ENCODE measurements around the gene PON2.
A peak's percentile ranks its signal among the peaks of the same experiment; 100 is the strongest.
"Not testable (repeated sequence)": the region's sequence is repeated elsewhere in the genome, so short reads cannot be mapped to it uniquely, and the experiment has no call there.

The PON2 gene

DNA sequence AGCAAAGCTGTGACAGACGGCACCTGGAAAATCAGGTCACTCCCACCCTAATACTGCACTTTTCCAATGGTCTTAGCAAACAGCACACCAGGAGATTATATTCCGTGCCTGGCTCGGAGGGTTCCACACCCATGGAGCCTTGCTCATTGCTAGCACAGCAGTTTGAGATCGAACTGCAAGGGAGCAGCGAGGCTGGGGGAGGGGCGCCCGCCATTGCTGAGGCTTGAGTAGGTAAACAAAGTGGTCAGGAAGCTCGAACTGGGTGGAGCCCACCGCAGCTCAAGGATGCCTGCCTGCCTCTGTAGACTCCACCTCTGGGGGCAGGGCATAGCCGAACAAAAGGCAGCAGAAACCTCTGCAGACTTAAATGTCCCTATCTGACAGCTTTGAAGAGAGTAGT, 55.4 kb downstream of the PON2 start:
- H3K27ac ChIP-seq (ENCODE audit: insufficient read depth, low read length, poor library complexity, severe bottlenecking); DNase-seq; H3K36me3 ChIP-seq (ENCODE audit: control insufficient read depth, insufficient read depth, low read length); H3K9me3 ChIP-seq (ENCODE audit: control insufficient read depth, low read length); H3K27me3 ChIP-seq (replicated peaks; ENCODE audit: control insufficient read depth, insufficient read depth, low read length, poor library complexity, severe bottlenecking); H3K4me1 ChIP-seq (ENCODE audit: control insufficient read depth, insufficient read depth, low read length, poor library complexity, severe bottlenecking); H3K4me3 ChIP-seq (ENCODE audit: insufficient read depth, low read depth, low read length, poor library complexity, severe bottlenecking): not testable (repeated sequence)

- Histone ChIP-seq H3K4me1 (ENCODE audit: control insufficient read depth, insufficient read depth, low read length, poor library complexity, severe bottlenecking) (no peaks in the 10 kb centered on the region), H3K4me3 (ENCODE audit: insufficient read depth, low read depth, low read length, poor library complexity, severe bottlenecking) (no peak overlapping the region), H3K27ac (ENCODE audit: insufficient read depth, low read length, poor library complexity, severe bottlenecking) (no peak overlapping the region), H3K36me3 (ENCODE audit: control insufficient read depth, insufficient read depth, low read length) (no peaks in the 10 kb centered on the region), H3K9me3 (ENCODE audit: control insufficient read depth, low read length) (no peaks in the 10 kb centered on the region), H3K27me3 (replicated peaks; ENCODE audit: control insufficient read depth, insufficient read depth, low read length, poor library complexity, severe bottlenecking) (no peaks in the 10 kb centered on the region)
- peak in 1 of 3 donors; percentile 10 for DNase-seq
Measured at GRCh38 chr7:95376632-95377400, 58.0 kb downstream of the PON2 start.

GRCh38 chr7:95375591-95376257, 59.1 kb downstream of the PON2 start:
- Histone ChIP-seq H3K36me3 (ENCODE audit: control insufficient read depth, insufficient read depth, low read length) (no peaks in the 10 kb centered on the region), H3K4me1 (ENCODE audit: control insufficient read depth, insufficient read depth, low read length, poor library complexity, severe bottlenecking) (no peaks in the 10 kb centered on the region), H3K4me3 (ENCODE audit: insufficient read depth, low read depth, low read length, poor library complexity, severe bottlenecking) (no peak overlapping the region), H3K27me3 (replicated peaks; ENCODE audit: control insufficient read depth, insufficient read depth, low read length, poor library complexity, severe bottlenecking) (no peaks in the 10 kb centered on the region), H3K9me3 (ENCODE audit: control insufficient read depth, low read length) (no peaks in the 10 kb centered on the region), H3K27ac (ENCODE audit: insufficient read depth, low read length, poor library complexity, severe bottlenecking) (no peak overlapping the region)
- no peak for DNase-seq

GRCh38 chr7:95373323-95373722, 61.5 kb downstream of the PON2 start:
- H3K27ac ChIP-seq (ENCODE audit: insufficient read depth, low read length, poor library complexity, severe bottlenecking): no peak overlapping the region
- no peaks in the 10 kb centered on the region for H3K36me3 ChIP-seq (ENCODE audit: control insufficient read depth, insufficient read depth, low read length)
- no peaks in the 10 kb centered on the region for H3K9me3 ChIP-seq (ENCODE audit: control insufficient read depth, low read length)
- no peaks in the 10 kb centered on the region for H3K27me3 ChIP-seq (replicated peaks; ENCODE audit: control insufficient read depth, insufficient read depth, low read length, poor library complexity, severe bottlenecking)
- no peak for DNase-seq
- H3K4me1 ChIP-seq (ENCODE audit: control insufficient read depth, insufficient read depth, low read length, poor library complexity, severe bottlenecking): no peaks in the 10 kb centered on the region
- no peak overlapping the region for H3K4me3 ChIP-seq (ENCODE audit: insufficient read depth, low read depth, low read length, poor library complexity, severe bottlenecking)

DNA sequence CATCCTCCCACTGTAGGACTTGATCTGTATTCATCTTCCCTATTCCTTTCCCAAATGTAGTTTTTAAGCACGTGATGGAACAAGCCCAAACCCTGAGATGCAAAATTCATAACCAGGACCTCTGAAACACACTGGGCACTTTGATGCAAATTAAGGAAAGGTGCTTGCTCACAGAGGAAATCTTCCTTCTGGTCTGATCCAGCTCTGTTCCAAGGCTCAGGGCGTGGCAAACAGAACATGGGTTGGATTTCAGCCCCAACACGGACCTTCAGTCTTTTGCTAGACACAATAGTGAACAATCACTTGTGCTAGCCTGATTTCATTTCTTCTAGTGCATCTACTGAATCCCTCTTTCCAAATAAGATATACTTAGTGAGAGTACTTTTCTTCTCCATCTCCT, 66.6 kb downstream of the PON2 start:
- Histone ChIP-seq H3K4me1 (ENCODE audit: control insufficient read depth, insufficient read depth, low read length, poor library complexity, severe bottlenecking) (no peaks in the 10 kb centered on the region), H3K27me3 (replicated peaks; ENCODE audit: control insufficient read depth, insufficient read depth, low read length, poor library complexity, severe bottlenecking) (no peaks in the 10 kb centered on the region), H3K4me3 (ENCODE audit: insufficient read depth, low read depth, low read length, poor library complexity, severe bottlenecking) (no peak overlapping the region), H3K36me3 (ENCODE audit: control insufficient read depth, insufficient read depth, low read length) (no peaks in the 10 kb centered on the region), H3K27ac (ENCODE audit: insufficient read depth, low read length, poor library complexity, severe bottlenecking) (no peak overlapping the region), H3K9me3 (ENCODE audit: control insufficient read depth, low read length) (no peaks in the 10 kb centered on the region)
- no peak for DNase-seq

- Histone ChIP-seq H3K36me3 (ENCODE audit: control insufficient read depth, insufficient read depth, low read length) (no peaks in the 10 kb centered on the region), H3K27ac (ENCODE audit: insufficient read depth, low read length, poor library complexity, severe bottlenecking) (no peak overlapping the region), H3K4me3 (ENCODE audit: insufficient read depth, low read depth, low read length, poor library complexity, severe bottlenecking) (no peak overlapping the region), H3K4me1 (ENCODE audit: control insufficient read depth, insufficient read depth, low read length, poor library complexity, severe bottlenecking) (no peaks in the 10 kb centered on the region), H3K9me3 (ENCODE audit: control insufficient read depth, low read length) (no peaks in the 10 kb centered on the region), H3K27me3 (replicated peaks; ENCODE audit: control insufficient read depth, insufficient read depth, low read length, poor library complexity, severe bottlenecking) (no peaks in the 10 kb centered on the region)
- no peak for DNase-seq
Measured at GRCh38 chr7:95367606-95368005, 67.2 kb downstream of the PON2 start.

DNA sequence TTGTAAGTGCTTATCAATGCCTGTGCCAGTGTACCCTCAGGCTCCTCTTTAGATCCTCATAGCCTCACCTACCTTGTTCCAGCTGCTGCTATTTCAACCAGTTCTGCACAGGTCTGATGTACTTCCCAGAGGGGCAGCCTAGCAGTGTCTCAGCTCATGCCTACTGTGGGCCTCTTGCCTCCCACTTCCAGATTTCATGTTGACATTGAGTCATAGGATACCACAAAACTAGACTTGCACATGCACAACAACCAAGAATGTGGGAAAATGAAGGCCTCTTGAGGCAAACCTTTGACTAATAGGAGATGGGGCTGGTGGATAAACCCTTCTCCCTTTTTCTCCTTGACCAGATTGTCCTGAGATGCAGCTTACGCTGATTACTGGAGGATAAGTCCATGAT, 69.7 kb downstream of the PON2 start:
- Histone ChIP-seq H3K4me3 (ENCODE audit: insufficient read depth, low read depth, low read length, poor library complexity, severe bottlenecking) (no peak overlapping the region), H3K9me3 (ENCODE audit: control insufficient read depth, low read length) (no peaks in the 10 kb centered on the region), H3K36me3 (ENCODE audit: control insufficient read depth, insufficient read depth, low read length) (no peaks in the 10 kb centered on the region), H3K4me1 (ENCODE audit: control insufficient read depth, insufficient read depth, low read length, poor library complexity, severe bottlenecking) (no peaks in the 10 kb centered on the region), H3K27ac (ENCODE audit: insufficient read depth, low read length, poor library complexity, severe bottlenecking) (no peak overlapping the region), H3K27me3 (replicated peaks; ENCODE audit: control insufficient read depth, insufficient read depth, low read length, poor library complexity, severe bottlenecking) (no peaks in the 10 kb centered on the region)
- DNase-seq: no peak

DNA sequence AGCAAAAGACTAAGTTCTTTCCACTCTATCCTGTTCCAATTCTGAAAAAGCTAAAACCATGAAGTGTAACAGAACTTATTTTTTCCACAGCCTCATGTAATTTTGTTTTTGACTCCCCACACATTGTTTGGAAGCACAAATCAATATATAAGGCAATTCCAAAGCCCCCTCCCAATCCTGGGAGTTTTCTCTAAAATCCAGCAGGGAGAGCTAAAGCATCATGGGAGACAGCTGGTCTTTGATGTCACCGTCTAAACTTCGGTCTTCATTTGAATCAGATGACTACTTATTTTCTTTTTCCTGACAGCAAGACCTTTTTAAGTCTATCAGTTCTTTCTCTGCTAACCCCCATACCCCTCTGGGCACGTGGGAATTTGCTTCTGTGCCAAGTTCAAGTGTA, 77.2 kb downstream of the PON2 start:
- Histone ChIP-seq H3K27me3 (replicated peaks; ENCODE audit: control insufficient read depth, insufficient read depth, low read length, poor library complexity, severe bottlenecking) (no peaks in the 10 kb centered on the region), H3K4me1 (ENCODE audit: control insufficient read depth, insufficient read depth, low read length, poor library complexity, severe bottlenecking) (no peaks in the 10 kb centered on the region), H3K36me3 (ENCODE audit: control insufficient read depth, insufficient read depth, low read length) (no peaks in the 10 kb centered on the region), H3K9me3 (ENCODE audit: control insufficient read depth, low read length) (no peaks in the 10 kb centered on the region), H3K4me3 (ENCODE audit: insufficient read depth, low read depth, low read length, poor library complexity, severe bottlenecking) (no peak overlapping the region), H3K27ac (ENCODE audit: insufficient read depth, low read length, poor library complexity, severe bottlenecking) (no peak overlapping the region)
- DNase-seq: no peak
